Measurements from ENCODE around the gene TRIM3. TPM values are rescaled to one million over a fixed set of nuclear protein-coding genes. Genes with fewer than 3 reads are reported as not detected.

The TRIM3 gene
- total and polyA plus RNA-seq, 2 donors (not counting 1 experiment from before 2014, with no cell fraction given) = 11.4 to 20.1 TPM

DNA sequence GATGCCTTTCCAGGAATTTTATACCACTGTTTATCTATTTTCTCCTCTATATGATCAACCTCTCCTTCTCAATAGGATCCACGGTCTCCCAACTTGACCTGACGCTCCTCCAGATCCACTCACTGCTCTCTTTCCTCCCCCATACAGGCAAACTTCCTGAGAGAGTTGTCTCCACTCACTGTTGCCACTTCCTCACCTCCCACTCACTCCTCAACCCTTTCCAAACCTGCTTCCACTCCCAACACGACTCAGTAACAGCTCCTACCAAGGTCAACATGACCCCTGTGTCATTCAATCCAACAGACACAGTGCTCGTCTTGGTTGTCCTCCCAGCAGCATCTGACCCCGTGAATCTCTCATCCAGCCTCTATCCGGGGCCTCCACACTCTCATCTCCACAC is 57.9 kb downstream of the TRIM3 start:
- no peak overlapping the region for H3K27ac Mint-ChIP-seq
- intact Hi-C loops (cut with micrococcal nuclease) = no loop called here
- DNase-seq = no peak

DNA sequence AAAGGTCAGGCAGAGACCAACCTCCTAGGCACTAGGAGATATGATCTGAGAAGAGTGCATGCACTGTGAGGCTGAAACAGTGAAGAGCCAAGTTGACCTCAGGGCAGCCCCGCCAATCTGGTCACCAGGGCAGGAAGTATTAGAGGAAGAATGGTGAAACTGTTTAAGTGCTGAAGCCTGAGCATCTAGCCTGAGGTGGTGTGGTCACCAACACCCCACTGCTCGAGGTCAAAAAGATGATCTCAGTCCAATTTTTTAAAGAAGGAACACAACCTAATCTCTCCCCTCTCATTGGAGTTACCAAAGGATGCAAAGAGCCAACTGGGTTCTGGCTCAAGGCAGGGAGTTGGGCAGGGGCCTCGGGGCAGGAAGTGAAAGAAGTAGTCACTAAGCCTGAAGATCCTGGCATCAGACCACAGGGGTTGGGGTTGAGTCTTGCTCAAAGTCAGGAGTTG is 58.8 kb downstream of the TRIM3 start:
- Mint-ChIP-seq H3K4me1 (peaks cover 5% of the 10 kb centered on the region), H3K27me3 (no peaks in the 10 kb centered on the region), H3K9me3 (ENCODE audit: insufficient read depth) (no peaks in the 10 kb centered on the region), H3K27ac (no peak overlapping the region), H3K4me3 (no peak overlapping the region)
- CTCF ChIA-PET = no interaction called here
- H3K9me3 ChIP-seq (ENCODE audit: control extremely low read depth in 1 of 3, control insufficient read depth in 2 of 3, insufficient read depth in 1 of 3, low read length in 2 of 3) = no peaks in the 10 kb centered on the region
- DNase-seq (no peak), ATAC-seq (ENCODE audit: low read depth) (no peak)
- no peak overlapping the region for H3K4me2 ChIP-seq (replicated peaks; ENCODE audit: low read depth, low read length, poor library complexity, severe bottlenecking)
- peaks cover 20% of the 10 kb centered on the region for H3K79me2 ChIP-seq (ENCODE audit: control insufficient read depth, insufficient read depth, low read length)
- no peak overlapping the region for H3K9ac ChIP-seq (ENCODE audit: low read length)
- no peaks in the 10 kb centered on the region for H3K27me3 ChIP-seq (replicated peaks in 1 of 4; ENCODE audit: control extremely low read depth in 1 of 4, control insufficient read depth in 3 of 4, insufficient read depth in 4 of 4, low read length in 3 of 4)
- 50% methylated on average over 1 of the region's 3 CpGs for WGBS (ENCODE audit: insufficient coverage)
- no peaks in the 10 kb centered on the region for H4K20me1 ChIP-seq (ENCODE audit: control insufficient read depth, insufficient read depth, low read length, poor library complexity, severe bottlenecking)
- H2AFZ ChIP-seq (ENCODE audit: insufficient read depth, low read depth, low read length, poor library complexity, severe bottlenecking) = no peak overlapping the region
- POLR2A ChIA-PET = no interaction called here
- no peak overlapping the region for H3K4me3 ChIP-seq (ENCODE audit: control extremely low read depth in 1 of 5, extremely low read depth in 1 of 5, insufficient read depth in 1 of 5, low read depth in 2 of 5, low read length in 4 of 5)
- H3K4me1 ChIP-seq (ENCODE audit: control insufficient read depth in 2 of 2, insufficient read depth in 2 of 2, low read length in 2 of 2) = peaks cover 28 to 30% of the 10 kb centered on the region in 2 donors
- H3K36me3 ChIP-seq (replicated peaks in 1 of 2; ENCODE audit: control extremely low read depth in 1 of 2, control insufficient read depth in 1 of 2, extremely low read depth in 1 of 2, insufficient read depth in 2 of 2, low read length in 1 of 2) = peaks cover 0 to 6% of the 10 kb centered on the region in 2 experiments
- no peak overlapping the region for H3K27ac ChIP-seq (ENCODE audit: low read length in 2 of 2)
- no peak for TF ChIP-seq EZH2 (IDR thresholded peaks at IDR 0.05; ENCODE audit: borderline replicate concordance, insufficient read depth, low read depth, low read length, poor library complexity, severe bottlenecking)
- TF ChIP-seq, protein P1, sequence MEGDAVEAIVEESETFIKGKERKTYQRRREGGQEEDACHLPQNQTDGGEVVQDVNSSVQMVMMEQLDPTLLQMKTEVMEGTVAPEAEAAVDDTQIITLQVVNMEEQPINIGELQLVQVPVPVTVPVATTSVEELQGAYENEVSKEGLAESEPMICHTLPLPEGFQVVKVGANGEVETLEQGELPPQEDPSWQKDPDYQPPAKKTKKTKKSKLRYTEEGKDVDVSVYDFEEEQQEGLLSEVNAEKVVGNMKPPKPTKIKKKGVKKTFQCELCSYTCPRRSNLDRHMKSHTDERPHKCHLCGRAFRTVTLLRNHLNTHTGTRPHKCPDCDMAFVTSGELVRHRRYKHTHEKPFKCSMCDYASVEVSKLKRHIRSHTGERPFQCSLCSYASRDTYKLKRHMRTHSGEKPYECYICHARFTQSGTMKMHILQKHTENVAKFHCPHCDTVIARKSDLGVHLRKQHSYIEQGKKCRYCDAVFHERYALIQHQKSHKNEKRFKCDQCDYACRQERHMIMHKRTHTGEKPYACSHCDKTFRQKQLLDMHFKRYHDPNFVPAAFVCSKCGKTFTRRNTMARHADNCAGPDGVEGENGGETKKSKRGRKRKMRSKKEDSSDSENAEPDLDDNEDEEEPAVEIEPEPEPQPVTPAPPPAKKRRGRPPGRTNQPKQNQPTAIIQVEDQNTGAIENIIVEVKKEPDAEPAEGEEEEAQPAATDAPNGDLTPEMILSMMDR (IDR thresholded peaks at IDR 0.05) = no peak
- intact Hi-C loops (cut with micrococcal nuclease) = no loop called here

More for the DNA sequence above, 57.9 kb downstream of the TRIM3 start:
- H3K4me3 Mint-ChIP-seq = no peak overlapping the region
- peaks cover 7% of the 10 kb centered on the region for H3K4me1 Mint-ChIP-seq
- WGBS (ENCODE audit: insufficient coverage) = 94% methylated on average over 6 of the region's 6 CpGs
- peaks cover 2% of the 10 kb centered on the region for H3K27me3 Mint-ChIP-seq
- H4K20me1 ChIP-seq (ENCODE audit: control insufficient read depth, insufficient read depth, low read length, poor library complexity, severe bottlenecking) = no peaks in the 10 kb centered on the region
- H2AFZ ChIP-seq (ENCODE audit: insufficient read depth, low read depth, low read length, poor library complexity, severe bottlenecking) = no peak overlapping the region
- no peak overlapping the region for H3K4me2 ChIP-seq (replicated peaks; ENCODE audit: low read depth, low read length, poor library complexity, severe bottlenecking)
- ChIA-PET POLR2A (no interaction called here), CTCF (interaction anchor here (4.3 to 6.0 kb wide), 2 partner anchors 28 to 37 kb away, joined by 29 read pairs; no protein-coding TSS in a partner anchor)
- no peaks in the 10 kb centered on the region for H3K9me3 Mint-ChIP-seq (ENCODE audit: insufficient read depth)
- H3K4me3 ChIP-seq (ENCODE audit: control extremely low read depth in 1 of 5, extremely low read depth in 1 of 5, insufficient read depth in 1 of 5, low read depth in 2 of 5, low read length in 4 of 5) = no peak overlapping the region
- no peak overlapping the region for H3K27ac ChIP-seq (ENCODE audit: low read length in 2 of 2)
- H3K4me1 ChIP-seq (ENCODE audit: control insufficient read depth in 2 of 2, insufficient read depth in 2 of 2, low read length in 2 of 2) = peaks cover 29 to 32% of the 10 kb centered on the region in 2 donors
- H3K27me3 ChIP-seq (replicated peaks in 1 of 4; ENCODE audit: control extremely low read depth in 1 of 4, control insufficient read depth in 3 of 4, insufficient read depth in 4 of 4, low read length in 3 of 4) = no peaks in the 10 kb centered on the region
- no peaks in the 10 kb centered on the region for H3K36me3 ChIP-seq (replicated peaks in 1 of 2; ENCODE audit: control extremely low read depth in 1 of 2, control insufficient read depth in 1 of 2, extremely low read depth in 1 of 2, insufficient read depth in 2 of 2, low read length in 1 of 2)
- no peaks in the 10 kb centered on the region for H3K9me3 ChIP-seq (ENCODE audit: control extremely low read depth in 1 of 3, control insufficient read depth in 2 of 3, insufficient read depth in 1 of 3, low read length in 2 of 3)
- H3K79me2 ChIP-seq (ENCODE audit: control insufficient read depth, insufficient read depth, low read length) = peaks cover 21% of the 10 kb centered on the region
- ATAC-seq (ENCODE audit: low read depth) = no peak
- TF ChIP-seq EZH2 (IDR thresholded peaks at IDR 0.05; ENCODE audit: borderline replicate concordance, insufficient read depth, low read depth, low read length, poor library complexity, severe bottlenecking) = no peak
- TF ChIP-seq, protein P1 (IDR thresholded peaks at IDR 0.05) = no peak
- H3K9ac ChIP-seq (ENCODE audit: low read length) = no peak overlapping the region
